Hepatocyte (in vitro differentiated cells): Measurements from ENCODE around the gene CCDC69. TPM values are rescaled to one million over a fixed set of nuclear protein-coding genes. Genes with fewer than 3 reads are reported as not detected.

Source experiments
- DNase-seq: peaks from one replicate; pipeline ENCODE4 v3.0.0-alpha.2; 2016; ENCODE audit warnings: low spot score
- H2AFZ ChIP-seq: fragments of 200-600 bp; sonication (generic); 2 replicates; pipeline ENCODE4 v1.6.0; 2016; ENCODE audit warnings: antibody characterized with exemption, mild to moderate bottlenecking
- H3K27ac ChIP-seq: fragments of 200-600 bp; sonication (generic); 2 replicates; pipeline ENCODE4 v1.5.1; 2016; ENCODE audit warnings: mild to moderate bottlenecking
- H3K27me3 ChIP-seq: fragments of 200-600 bp; sonication (generic); 2 replicates; pipeline ENCODE4 v1.6.1; 2016
- H3K36me3 ChIP-seq: fragments of 200-600 bp; sonication (generic); replicated peaks from 2 replicates; pipeline ENCODE4 v1.5.1; 2016; ENCODE audit warnings: low read depth; ENCODE audit not compliant: insufficient read depth
- H3K4me1 ChIP-seq: fragments of 200-600 bp; sonication (generic); 2 replicates; pipeline ENCODE4 v1.5.1; 2016; ENCODE audit warnings: mild to moderate bottlenecking, moderate library complexity; ENCODE audit not compliant: insufficient read depth
- H3K4me2 ChIP-seq: fragments of 200-600 bp; sonication (generic); 2 replicates; pipeline ENCODE4 v1.6.0; 2016
- H3K4me3 ChIP-seq: fragments of 200-600 bp; sonication (generic); 2 replicates; pipeline ENCODE4 v1.5.1; 2016; ENCODE audit warnings: mild to moderate bottlenecking
- H3K79me2 ChIP-seq: fragments of 200-600 bp; sonication (generic); 2 replicates; pipeline ENCODE4 v1.6.0; 2017; ENCODE audit warnings: mild to moderate bottlenecking
- H3K9me2 ChIP-seq: fragments of 200-600 bp; sonication (generic); replicated peaks from 2 replicates; pipeline ENCODE4 v1.6.0; 2017; ENCODE audit warnings: mild to moderate bottlenecking; ENCODE audit not compliant: insufficient read depth
- H3K9me3 ChIP-seq: fragments of 200-600 bp; sonication (generic); 2 replicates; pipeline ENCODE4 v1.5.1; 2016; ENCODE audit warnings: low read depth, mild to moderate bottlenecking
- H4K20me1 ChIP-seq: fragments of 200-600 bp; sonication (generic); 2 replicates; pipeline ENCODE4 v1.6.0; 2016; ENCODE audit warnings: mild to moderate bottlenecking; ENCODE audit not compliant: insufficient read depth, poor library complexity, severe bottlenecking
- EZH2 ChIP-seq: fragments of 200-600 bp; sonication (generic); IDR thresholded peaks from 2 replicates; pipeline ENCODE4 v1.6.1; 2016; ENCODE audit warnings: antibody characterized with exemption, mild to moderate bottlenecking, borderline replicate concordance
- EZH2phosphoT487 ChIP-seq: fragments of 200-600 bp; sonication (generic); IDR thresholded peaks from one replicate; pipeline ENCODE4 v1.6.1; 2018; ENCODE audit warnings: antibody characterized with exemption, mild to moderate bottlenecking, low read depth, moderate library complexity; ENCODE audit not compliant: unreplicated experiment, severe bottlenecking
- WGBS: methylation state at CpG from one replicate; pipeline ENCODE4 v1.1.6; 2016; ENCODE audit warnings: low lambda C conversion rate; ENCODE audit errors: missing lambda C conversion rate; 5-methylcytosine and 5-hydroxymethylcytosine counted together
- polyA plus RNA-seq: library from polyadenylated mRNA; unstranded; fragments of >200 nt; fragmentation: Nextera tagmentation; extraction: Ambion mirVana; gene quantifications from 2 replicates; pipeline ENCODE4 v1.2.1, GENCODE V29; 2016
- total RNA-seq: library from RNA; depleted of rRNA; stranded (reverse); fragments of >200 nt; gene quantifications from 2 replicates; pipeline ENCODE4 v1.2.3, GENCODE V29; 2014
- TF ChIP-seq, protein P1 (sequence below): fragments of 200-600 bp; sonication (generic); IDR thresholded peaks from 2 replicates; pipeline ENCODE4 v1.5.1; 2016; ENCODE audit warnings: antibody characterized with exemption, mild to moderate bottlenecking; ENCODE audit not compliant: poor library complexity

Gene CCDC69
- total and polyA plus RNA-seq, 2 experiments from 2014 or later: 22.4 to 27.3 TPM

DNA sequence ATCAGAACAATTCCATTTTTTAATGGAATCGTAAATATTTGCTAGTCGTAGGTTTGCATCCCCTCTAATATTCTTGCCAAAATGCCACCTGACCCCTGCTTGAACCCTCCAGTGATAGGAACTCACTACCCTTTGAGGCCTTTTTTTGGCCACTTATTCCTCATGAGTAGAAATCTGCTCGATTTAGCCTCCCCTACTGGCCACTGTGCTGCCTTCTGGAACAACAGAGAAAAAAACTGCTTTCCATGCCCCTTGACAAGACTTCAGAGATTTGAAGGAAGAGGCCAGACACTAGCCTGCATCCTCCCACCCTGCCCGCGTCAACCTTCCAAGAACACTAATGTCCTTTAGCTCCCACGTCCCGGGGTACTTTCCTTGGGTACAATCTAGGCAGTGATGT, 4.1 kb downstream of the CCDC69 start:
- H2AFZ ChIP-seq: no peak overlapping the region
- no peaks in the 10 kb centered on the region for H3K9me2 ChIP-seq
- TF ChIP-seq EZH2 (no peak), EZH2phosphoT487 (no peak)
- TF ChIP-seq, protein P1, sequence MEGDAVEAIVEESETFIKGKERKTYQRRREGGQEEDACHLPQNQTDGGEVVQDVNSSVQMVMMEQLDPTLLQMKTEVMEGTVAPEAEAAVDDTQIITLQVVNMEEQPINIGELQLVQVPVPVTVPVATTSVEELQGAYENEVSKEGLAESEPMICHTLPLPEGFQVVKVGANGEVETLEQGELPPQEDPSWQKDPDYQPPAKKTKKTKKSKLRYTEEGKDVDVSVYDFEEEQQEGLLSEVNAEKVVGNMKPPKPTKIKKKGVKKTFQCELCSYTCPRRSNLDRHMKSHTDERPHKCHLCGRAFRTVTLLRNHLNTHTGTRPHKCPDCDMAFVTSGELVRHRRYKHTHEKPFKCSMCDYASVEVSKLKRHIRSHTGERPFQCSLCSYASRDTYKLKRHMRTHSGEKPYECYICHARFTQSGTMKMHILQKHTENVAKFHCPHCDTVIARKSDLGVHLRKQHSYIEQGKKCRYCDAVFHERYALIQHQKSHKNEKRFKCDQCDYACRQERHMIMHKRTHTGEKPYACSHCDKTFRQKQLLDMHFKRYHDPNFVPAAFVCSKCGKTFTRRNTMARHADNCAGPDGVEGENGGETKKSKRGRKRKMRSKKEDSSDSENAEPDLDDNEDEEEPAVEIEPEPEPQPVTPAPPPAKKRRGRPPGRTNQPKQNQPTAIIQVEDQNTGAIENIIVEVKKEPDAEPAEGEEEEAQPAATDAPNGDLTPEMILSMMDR: no peak
- no peak overlapping the region for H3K27ac ChIP-seq
- no peaks in the 10 kb centered on the region for H3K27me3 ChIP-seq
- H3K9me3 ChIP-seq: no peaks in the 10 kb centered on the region
- no peak for DNase-seq
- no peaks in the 10 kb centered on the region for H3K36me3 ChIP-seq
- no peaks in the 10 kb centered on the region for H4K20me1 ChIP-seq
- no peak overlapping the region for H3K4me3 ChIP-seq
- no peak overlapping the region for H3K4me2 ChIP-seq
- peaks cover 8% of the 10 kb centered on the region for H3K4me1 ChIP-seq
- peaks cover 17% of the 10 kb centered on the region for H3K79me2 ChIP-seq
- WGBS: 85% methylated on average over 7 of the region's 7 CpGs

DNA sequence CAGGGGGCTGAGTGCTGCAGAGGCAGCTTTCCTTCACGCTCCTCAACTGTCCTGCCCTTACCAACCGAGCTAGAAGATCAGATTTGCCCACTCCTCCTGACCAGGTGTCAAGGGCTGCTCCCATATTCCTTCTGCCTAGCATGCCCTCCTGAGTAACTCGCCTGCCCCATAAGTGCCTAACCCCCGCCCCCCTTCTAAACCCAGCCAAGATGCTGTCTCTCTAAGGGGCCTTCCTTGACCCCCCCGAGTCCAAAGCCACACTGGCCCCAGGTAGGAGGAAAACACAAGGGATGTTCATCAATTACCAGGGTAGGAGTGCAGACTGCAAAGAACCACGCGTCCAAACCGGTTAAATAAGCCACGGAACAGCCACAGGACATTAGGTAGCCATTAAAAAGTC, 4.8 kb downstream of the CCDC69 start:
- Histone ChIP-seq H3K4me1 (peaks cover 15% of the 10 kb centered on the region), H2AFZ (no peak overlapping the region), H4K20me1 (no peaks in the 10 kb centered on the region), H3K36me3 (no peaks in the 10 kb centered on the region), H3K4me2 (no peak overlapping the region), H3K27me3 (no peaks in the 10 kb centered on the region), H3K27ac (no peak overlapping the region), H3K79me2 (peaks cover 17% of the 10 kb centered on the region), H3K4me3 (no peak overlapping the region), H3K9me2 (no peaks in the 10 kb centered on the region), H3K9me3 (no peaks in the 10 kb centered on the region)
- DNase-seq: no peak
- 92% methylated on average over 9 of the region's 9 CpGs for WGBS
- TF ChIP-seq EZH2phosphoT487 (no peak), EZH2 (no peak)
- TF ChIP-seq, protein P1: no peak

DNA sequence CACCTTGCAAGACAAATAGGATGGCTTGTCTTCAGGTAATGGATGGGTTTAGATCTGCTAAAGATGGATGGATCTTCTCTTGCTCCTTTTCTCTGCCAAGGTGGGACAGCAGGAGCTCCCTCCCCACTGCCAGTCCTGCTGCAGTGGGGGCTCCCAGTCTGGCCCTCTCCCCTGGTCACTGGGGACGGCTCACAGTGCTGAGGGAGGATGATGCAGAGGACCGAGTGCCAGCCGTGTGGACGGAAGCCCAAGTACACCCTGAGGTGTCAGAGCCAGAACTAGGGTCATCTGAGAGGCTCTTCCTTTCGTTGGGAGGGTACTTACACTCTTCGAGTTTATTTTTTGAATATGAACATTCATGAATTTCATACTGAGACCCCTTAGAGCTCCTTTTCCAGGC, 5.7 kb downstream of the CCDC69 start:
- DNase-seq: no peak
- Histone ChIP-seq H3K4me3 (no peak overlapping the region), H3K9me3 (no peaks in the 10 kb centered on the region), H3K4me1 (peaks cover 18% of the 10 kb centered on the region), H3K79me2 (peaks cover 17% of the 10 kb centered on the region), H3K27ac (no peak overlapping the region), H3K36me3 (no peaks in the 10 kb centered on the region), H2AFZ (no peak overlapping the region), H3K27me3 (no peaks in the 10 kb centered on the region), H4K20me1 (no peaks in the 10 kb centered on the region), H3K4me2 (no peak overlapping the region), H3K9me2 (no peaks in the 10 kb centered on the region)
- TF ChIP-seq, protein P1: no peak
- 95% methylated on average over 6 of the region's 6 CpGs for WGBS

DNA sequence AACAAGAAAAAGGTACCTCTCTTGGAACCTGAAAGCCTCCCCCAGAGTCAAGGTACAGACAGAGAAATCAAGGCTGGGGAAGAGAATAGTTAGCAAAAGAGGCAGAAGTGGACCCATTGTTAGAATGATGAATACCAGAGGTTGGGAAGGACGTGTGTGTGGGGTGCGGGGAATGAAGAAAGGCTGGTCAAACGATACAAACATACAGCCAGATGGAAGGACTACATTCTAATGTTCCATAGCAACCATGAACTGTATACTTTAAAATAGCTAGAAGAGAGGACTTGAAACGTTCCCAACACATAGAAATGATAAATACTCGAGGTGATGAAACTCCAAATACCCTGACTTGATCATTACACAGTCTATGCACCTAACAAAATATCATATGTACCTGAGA, 7.1 kb downstream of the CCDC69 start:
- Histone ChIP-seq H3K4me2 (no peak overlapping the region), H3K27ac (no peak overlapping the region), H4K20me1 (no peaks in the 10 kb centered on the region), H3K27me3 (no peaks in the 10 kb centered on the region), H3K79me2 (peaks cover 11% of the 10 kb centered on the region), H3K4me3 (no peak overlapping the region), H3K9me3 (no peaks in the 10 kb centered on the region), H3K9me2 (no peaks in the 10 kb centered on the region), H3K36me3 (no peaks in the 10 kb centered on the region), H2AFZ (no peak overlapping the region), H3K4me1 (peaks cover 13% of the 10 kb centered on the region)
- WGBS: 65% methylated on average over 5 of the region's 5 CpGs
- TF ChIP-seq EZH2phosphoT487: no peak
- TF ChIP-seq, protein P1: no peak
- no peak for TF ChIP-seq EZH2
- no peak for DNase-seq
